H1 (cell line): ENCODE data around the gene INPP4A. TPM values are rescaled to one million over a fixed set of nuclear protein-coding genes. Genes with fewer than 3 reads are reported as not detected.

Experiments used
- CTCF ChIA-PET: fragments of 300-600 bp; sonication (Branson Sonifier 250); formaldehyde crosslinking; loops from one replicate; lab custom pipeline; 2021; ENCODE audit not compliant: partially characterized antibody; lab: Charles Lee
- POLR2A ChIA-PET: fragments of 300-600 bp; sonication (Branson Sonifier 250); formaldehyde crosslinking; loops from one replicate; lab custom pipeline; 2021; ENCODE audit warnings: inconsistent platforms; ENCODE audit not compliant: partially characterized antibody; lab: Charles Lee
- DNase-seq, 2 experiments: peaks; one replicate each; pipeline versions ENCODE4 v3.0.0 to v3.0.0-alpha.2; 2010 to 2022; ENCODE audit warnings: low spot score in 2 of 2, low read depth in 1 of 2, mixed read lengths in 1 of 2
- FAIRE-seq: peaks from 2 replicates; lab custom pipeline; 2011; peaks lifted over from hg19 to GRCh38; lab: Jason Lieb, UNC
- H2AFZ ChIP-seq: 2 replicates; pipeline ENCODE4 v1.8.1; 2012; ENCODE audit warnings: low read length, inconsistent platforms
- H2AK5ac ChIP-seq: 2 replicates; pipeline ENCODE4 v1.6.1; 2013; ENCODE audit warnings: low read depth, low read length
- H2BK120ac ChIP-seq: replicated peaks from 2 replicates; pipeline ENCODE3; 2013; ENCODE audit warnings: low read depth, low read length, inconsistent platforms
- H2BK12ac ChIP-seq: 2 replicates; pipeline ENCODE4 v1.6.1; 2013; ENCODE audit warnings: low read depth, low read length
- H2BK15ac ChIP-seq: 2 replicates; pipeline ENCODE4 v1.6.1; 2013; ENCODE audit warnings: low read length
- H2BK20ac ChIP-seq: 2 replicates; pipeline ENCODE4 v1.6.1; 2013; ENCODE audit warnings: low read length
- H2BK5ac ChIP-seq: 2 replicates; pipeline ENCODE4 v1.6.1; 2013; ENCODE audit warnings: low read depth, low read length
- H3K14ac ChIP-seq: 2 replicates; pipeline ENCODE4 v1.6.1; 2013; ENCODE audit warnings: inconsistent platforms; ENCODE audit not compliant: insufficient read length
- H3K18ac ChIP-seq: 2 replicates; pipeline ENCODE4 v1.6.1; 2013; ENCODE audit warnings: low read length; ENCODE audit errors: extremely low read depth
- H3K23ac ChIP-seq: 2 replicates; pipeline ENCODE4 v1.6.1; 2013; ENCODE audit warnings: inconsistent platforms; ENCODE audit not compliant: insufficient read length
- H3K23me2 ChIP-seq: 2 replicates; pipeline ENCODE4 v1.6.1; 2013; ENCODE audit warnings: low read depth, low read length
- H3K27ac ChIP-seq: 2 replicates; pipeline ENCODE4 v1.6.1; 2011; ENCODE audit warnings: low read depth, low read length, inconsistent platforms
- H3K27me3 ChIP-seq, 4 experiments: replicated peaks in 1 of 4; 1 replicate in 1 of 4; 2 replicates in 3 of 4; pipeline versions ENCODE4 v1.6.1 to v1.8.1; 2011 to 2013; ENCODE audit warnings: low read length in 3 of 4, mild to moderate bottlenecking in 3 of 4, inconsistent platforms in 2 of 4, mixed read lengths in 2 of 4, moderate library complexity in 1 of 4; ENCODE audit not compliant: control insufficient read depth in 3 of 4, insufficient read depth in 3 of 4; ENCODE audit errors: extremely low read depth in 1 of 4
- H3K36me3 ChIP-seq, 4 experiments: 2 replicates each; pipeline versions ENCODE4 v1.6.1 to v1.8.1; 2011 to 2013; ENCODE audit warnings: mild to moderate bottlenecking in 4 of 4, low read length in 3 of 4, moderate library complexity in 2 of 4, control low read depth in 1 of 4, inconsistent platforms in 1 of 4; ENCODE audit not compliant: insufficient read depth in 4 of 4, control insufficient read depth in 2 of 4
- H3K4ac ChIP-seq: replicated peaks from 2 replicates; pipeline ENCODE3; 2013; ENCODE audit warnings: low read length, low read depth, mixed read lengths, inconsistent platforms; ENCODE audit not compliant: insufficient read length
- H3K4me1 ChIP-seq, 4 experiments: replicated peaks in 1 of 4; 1 replicate in 1 of 4; 2 replicates in 3 of 4; pipeline versions ENCODE4 v1.6.1 to v1.8.1; 2011 to 2013; ENCODE audit warnings: low read length in 3 of 4, inconsistent platforms in 2 of 4, mixed read lengths in 1 of 4; ENCODE audit not compliant: insufficient read depth in 4 of 4, control insufficient read depth in 3 of 4
- H3K4me2 ChIP-seq, 2 experiments: 2 replicates each; pipeline versions ENCODE4 v1.6.1 to v1.8.1; 2011 to 2013; ENCODE audit warnings: low read depth in 2 of 2, low read length in 2 of 2, control low read depth in 1 of 2, inconsistent platforms in 1 of 2, mild to moderate bottlenecking in 1 of 2; ENCODE audit not compliant: insufficient read depth in 1 of 2
- H3K4me3 ChIP-seq, 4 experiments: fragments of 200-600, 300-600 bp in 1 of 4; sonication (generic), shearing (Covaris generic), sonication (Bioruptor Twin) in 1 of 4; 2 replicates each; pipeline versions ENCODE4 v1.5.1 to v1.8.1; 2011 to 2016; ENCODE audit warnings: low read length in 4 of 4, low read depth in 3 of 4, control low read depth in 2 of 4, inconsistent platforms in 2 of 4, mild to moderate bottlenecking in 2 of 4, mixed read lengths in 1 of 4, moderate library complexity in 1 of 4; ENCODE audit not compliant: insufficient read depth in 2 of 4; ENCODE audit errors: extremely low read depth in 1 of 4
- H3K56ac ChIP-seq: replicated peaks from 2 replicates; pipeline ENCODE3; 2013; ENCODE audit warnings: low read depth, mild to moderate bottlenecking, mixed read lengths, low read length, inconsistent platforms; ENCODE audit not compliant: insufficient read length
- H3K79me1 ChIP-seq: 2 replicates; pipeline ENCODE4 v1.6.1; 2013; ENCODE audit warnings: low read depth, low read length, control low read depth
- H3K79me2 ChIP-seq, 2 experiments: 2 replicates each; pipeline versions ENCODE4 v1.6.1 to v1.8.1; 2012 to 2013; ENCODE audit warnings: low read length in 2 of 2, mild to moderate bottlenecking in 2 of 2, inconsistent platforms in 1 of 2; ENCODE audit not compliant: insufficient read depth in 2 of 2, control insufficient read depth in 1 of 2
- H3K9ac ChIP-seq, 4 experiments: replicated peaks in 1 of 4; 1 replicate in 1 of 4; 2 replicates in 3 of 4; pipeline versions ENCODE4 v1.6.1 to v1.8.1; 2011 to 2013; ENCODE audit warnings: low read depth in 3 of 4, low read length in 3 of 4, control low read depth in 2 of 4, mild to moderate bottlenecking in 2 of 4, moderate library complexity in 2 of 4, inconsistent platforms in 1 of 4; ENCODE audit errors: extremely low read depth in 1 of 4
- H3K9me3 ChIP-seq, 2 experiments: 2 replicates each; pipeline versions ENCODE4 v1.6.1 to v1.8.1; 2012 to 2013; ENCODE audit warnings: mild to moderate bottlenecking in 2 of 2, moderate library complexity in 2 of 2, control low read depth in 1 of 2, inconsistent platforms in 1 of 2, low read depth in 1 of 2, low read length in 1 of 2, mixed read lengths in 1 of 2; ENCODE audit not compliant: insufficient read depth in 2 of 2
- H4K20me1 ChIP-seq, 2 experiments: replicated peaks in 1 of 2; 2 replicates each; pipeline versions ENCODE3 to v1.8.1; 2011 to 2013; ENCODE audit warnings: inconsistent platforms in 2 of 2, low read length in 2 of 2, mild to moderate bottlenecking in 1 of 2; ENCODE audit not compliant: insufficient read depth in 2 of 2, control insufficient read depth in 1 of 2
- H4K5ac ChIP-seq: 2 replicates; pipeline ENCODE4 v1.6.1; 2013; ENCODE audit warnings: low read length, low read depth, mixed read lengths, inconsistent platforms; ENCODE audit not compliant: insufficient read length
- H4K8ac ChIP-seq: 2 replicates; pipeline ENCODE4 v1.8.0; 2013; ENCODE audit warnings: mild to moderate bottlenecking, moderate library complexity, low read length, inconsistent platforms; ENCODE audit not compliant: insufficient read depth; ENCODE audit errors: extremely low read depth
- H4K91ac ChIP-seq: replicated peaks from 2 replicates; pipeline ENCODE3; 2013; ENCODE audit warnings: low read length, mixed read lengths, inconsistent platforms; ENCODE audit not compliant: insufficient read length
- BRCA1 ChIP-seq: IDR thresholded peaks from 2 replicates; pipeline ENCODE4 v1.6.1; 2012; ENCODE audit warnings: low read depth, low read length, improper control_type of control experiment
- CBX8 ChIP-seq: fragments of 300-800, 300-1000 bp; sonication (generic); IDR thresholded peaks from 2 replicates; pipeline ENCODE4 v1.7.1; 2016; ENCODE audit warnings: low read depth, low read length, borderline replicate concordance
- WGBS, 2 experiments: shearing (Covaris generic) in 1 of 2; methylation state at CpG; one replicate each; pipeline versions ENCODE4 v1.1.6 to v1.1.7; 2013 to 2015; ENCODE audit warnings: low lambda C conversion rate in 2 of 2, mixed read lengths in 2 of 2, inconsistent platforms in 1 of 2, low coverage in 1 of 2, missing lambda C conversion rate in 1 of 2; ENCODE audit not compliant: insufficient replicate concordance in 2 of 2, insufficient coverage in 1 of 2, insufficient read length in 1 of 2; ENCODE audit errors: extremely low coverage in 1 of 2, missing lambda C conversion rate in 1 of 2; 5-methylcytosine and 5-hydroxymethylcytosine counted together
- polyA plus RNA-seq, 7 experiments: library from polyadenylated mRNA; depleted of rRNA in 3 of 7; stranded (reverse) in 5 of 7; unstranded in 2 of 7; fragments of >200 nt in 5 of 7; fragments of 200-250 nt in 2 of 7; gene quantifications; 1 replicate in 5 of 7; 2 replicates in 1 of 7; 4 replicates in 1 of 7; pipeline versions ENCODE4 v1.2.1 to v1.2.3, GENCODE V29; 2011 to 2013; ENCODE audit warnings: missing spikeins in 2 of 7, mixed read lengths in 2 of 7
- total RNA-seq: library from RNA; stranded (reverse); fragmentation: NEBNext Ultra II Directional; extraction: Animal tissue kit (Norgen Biotek cat#: 25700); gene quantifications from 2 replicates; pipeline ENCODE4 v1.2.1, GENCODE V29; 2021

Gene INPP4A
- total and polyA plus RNA-seq, 2 of the 8 experiments (the other 6 are each of a cell fraction or from before 2014, with no cell fraction given) = 25.6 to 34.3 TPM

DNA sequence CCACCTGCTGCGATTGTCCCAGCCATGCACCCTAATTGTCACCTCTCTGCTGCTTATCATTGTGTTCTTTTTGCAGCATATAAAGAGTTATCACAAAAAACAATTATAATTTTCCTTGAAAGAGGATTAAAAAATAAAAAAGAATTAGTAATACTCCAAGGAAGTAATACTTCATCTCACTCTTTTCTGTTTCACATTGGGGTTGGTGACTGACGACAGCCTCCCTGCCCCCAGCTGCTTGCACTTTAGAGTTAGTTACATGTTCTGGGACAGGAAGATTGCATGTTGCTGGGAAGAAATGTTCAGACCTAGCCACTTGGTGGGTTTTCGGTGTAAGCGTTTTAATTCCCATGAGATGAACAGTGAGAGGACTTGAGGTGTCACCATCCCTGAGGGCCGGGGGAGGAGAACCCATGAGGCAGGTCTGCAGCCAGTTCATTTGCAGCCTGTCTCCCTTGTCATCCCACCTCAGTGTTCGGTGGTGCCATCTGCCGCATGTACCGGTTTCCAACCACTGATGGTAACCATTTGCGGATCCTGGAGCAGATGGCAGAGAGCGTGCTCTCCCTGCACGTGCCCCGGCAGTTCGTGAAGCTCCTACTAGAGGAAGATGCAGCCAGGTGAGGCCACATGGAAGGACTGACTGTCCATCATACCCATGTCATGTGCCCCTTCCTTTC, 94.5 kb downstream of the INPP4A start:
- H3K9me3 ChIP-seq = no peaks in the 10 kb centered on the region
- no peaks in the 10 kb centered on the region for H3K79me2 ChIP-seq
- no peak overlapping the region for H2BK15ac ChIP-seq
- H3K4me1 ChIP-seq = no peaks in the 10 kb centered on the region
- 91% methylated on average over 13 of the region's 13 CpGs; no CpG with 5 or more reads in 1 of the 2 experiments for WGBS, 2 experiments
- H3K14ac ChIP-seq = no peak overlapping the region
- no peaks in the 10 kb centered on the region for H3K27me3 ChIP-seq
- H4K20me1 ChIP-seq = peaks cover 2 to 3% of the 10 kb centered on the region in 2 experiments
- H4K8ac ChIP-seq = no peak overlapping the region
- no peak overlapping the region for H3K23ac ChIP-seq
- H3K27ac ChIP-seq = no peak overlapping the region
- POLR2A ChIA-PET = no interaction called here
- TF ChIP-seq CBX8 (no peak), BRCA1 (no peak)
- TF ChIP-seq, all 59 proteins: peak for 0
- FAIRE-seq = no peak
- peaks cover 3 to 44% (median 30%) of the 10 kb centered on the region in 4 experiments for H3K36me3 ChIP-seq
- no peak overlapping the region for H2BK12ac ChIP-seq
- no peak overlapping the region for H4K5ac ChIP-seq
- H3K56ac ChIP-seq = no peak overlapping the region
- H2AK5ac ChIP-seq = no peak overlapping the region
- CTCF ChIA-PET = no interaction called here
- no peaks in the 10 kb centered on the region for H3K23me2 ChIP-seq
- no peak overlapping the region for H4K91ac ChIP-seq
- no peaks in the 10 kb centered on the region for H3K79me1 ChIP-seq
- no peak overlapping the region for H2BK120ac ChIP-seq
- no peak overlapping the region for H3K4me2 ChIP-seq
- no peak overlapping the region for H3K4ac ChIP-seq
- no peak for DNase-seq
- H3K9ac ChIP-seq = no peak overlapping the region
- H3K18ac ChIP-seq = no peak overlapping the region
- no peak overlapping the region for H2BK20ac ChIP-seq
- no peak overlapping the region for H2BK5ac ChIP-seq
- H2AFZ ChIP-seq = no peak overlapping the region
- no peak overlapping the region for H3K4me3 ChIP-seq
